GM19372 (cell line): ENCODE data around the gene THAP2.
"Not testable (repeated sequence)": the region's sequence is repeated elsewhere in the genome, so short reads cannot be mapped to it uniquely, and the experiment has no call there.

Experiments
- ATAC-seq: cut with Tn5 transposase; IDR thresholded peaks from one replicate; pipeline ENCODE4 v1.9.1; 2021; ENCODE audit warnings: mild to moderate bottlenecking, low read depth, moderate library complexity; ENCODE audit not compliant: unreplicated experiment

Gene THAP2

GRCh38 chr12:71661977-71662530 is 2.0 kb upstream of the THAP2 start:
- ATAC-seq = no peak

GRCh38 chr12:71662849-71663560 is 1.1 kb upstream of the THAP2 start:
- ATAC-seq = peak; percentile 15

- ATAC-seq = peak; percentile 15
These were observed 449 bp downstream of the THAP2 start for GRCh38 chr12:71664411-71665089.

GRCh38 chr12:71665090-71665463 is 976 bp downstream of the THAP2 start:
- ATAC-seq = no peak

GRCh38 chr12:71666259-71666658 is 2.2 kb downstream of the THAP2 start:
- ATAC-seq = no peak

- no peak for ATAC-seq
These were observed 7.2 kb downstream of the THAP2 start for GRCh38 chr12:71671311-71671710.

GRCh38 chr12:71671816-71672215 is 7.7 kb downstream of the THAP2 start:
- no peak for ATAC-seq

- ATAC-seq = no peak
These were observed 18.4 kb downstream of the THAP2 start for GRCh38 chr12:71682466-71682865.

- no peak for ATAC-seq
These were observed 19.5 kb downstream of the THAP2 start for GRCh38 chr12:71683633-71684032.

- no peak for ATAC-seq
These were observed 20.0 kb downstream of the THAP2 start for GRCh38 chr12:71684081-71684480.

GRCh38 chr12:71685312-71685906 is 21.3 kb downstream of the THAP2 start:
- ATAC-seq = no peak

GRCh38 chr12:71685914-71686657 is 22.0 kb downstream of the THAP2 start, which contains the start of gene TMEM19:
TSS of gene TMEM19 (plus strand) at chr12:71686082. CDS start at chr12:71686681, 599 bp downstream.
- peak; percentile 86 for ATAC-seq

- ATAC-seq = no peak
These were observed 22.5 kb downstream of the THAP2 start for GRCh38 chr12:71686658-71687025.

- not testable (repeated sequence) for ATAC-seq
These were observed 23.1 kb downstream of the THAP2 start for GRCh38 chr12:71687172-71687571.

- no peak for ATAC-seq
These were observed 25.0 kb downstream of the THAP2 start for GRCh38 chr12:71688961-71689570.

- no peak for ATAC-seq
These were observed 27.5 kb downstream of the THAP2 start for GRCh38 chr12:71691504-71692129.

GRCh38 chr12:71693126-71693525 is 29.0 kb downstream of the THAP2 start:
- no peak for ATAC-seq

GRCh38 chr12:71693651-71694050 is 29.6 kb downstream of the THAP2 start:
- ATAC-seq = peak; percentile 15

GRCh38 chr12:71694099-71694820 is 30.2 kb downstream of the THAP2 start:
- ATAC-seq = peak; percentile 80
